Adrenal gland (tissue), 5 donors: Measurements from ENCODE around the gene CFAP97D2.

Experiments
- POLR2A ChIP-seq, 2 donors: fragments of 450-650 bp; IDR thresholded peaks; one replicate each; pipeline ENCODE4 v1.6.1; 2017; ENCODE audit warnings: antibody characterized with exemption in 2 of 2, mild to moderate bottlenecking in 2 of 2, moderate library complexity in 1 of 2
- TF ChIP-seq, protein P1 (sequence below), 6 experiments: fragments of 450-650 bp in 4 of 6; fragments of 200-600 bp in 2 of 6; sonication (generic) in 1 of 6; IDR thresholded peaks; 1 replicate in 5 of 6; 2 replicates in 1 of 6; pipeline versions ENCODE4 v1.5.1 to v1.8.0; 2016 to 2021; ENCODE audit warnings: antibody characterized with exemption in 6 of 6, mild to moderate bottlenecking in 2 of 6, moderate library complexity in 1 of 6
- donor health status: DM: no; HTN: no; CAD: no.

DNA sequence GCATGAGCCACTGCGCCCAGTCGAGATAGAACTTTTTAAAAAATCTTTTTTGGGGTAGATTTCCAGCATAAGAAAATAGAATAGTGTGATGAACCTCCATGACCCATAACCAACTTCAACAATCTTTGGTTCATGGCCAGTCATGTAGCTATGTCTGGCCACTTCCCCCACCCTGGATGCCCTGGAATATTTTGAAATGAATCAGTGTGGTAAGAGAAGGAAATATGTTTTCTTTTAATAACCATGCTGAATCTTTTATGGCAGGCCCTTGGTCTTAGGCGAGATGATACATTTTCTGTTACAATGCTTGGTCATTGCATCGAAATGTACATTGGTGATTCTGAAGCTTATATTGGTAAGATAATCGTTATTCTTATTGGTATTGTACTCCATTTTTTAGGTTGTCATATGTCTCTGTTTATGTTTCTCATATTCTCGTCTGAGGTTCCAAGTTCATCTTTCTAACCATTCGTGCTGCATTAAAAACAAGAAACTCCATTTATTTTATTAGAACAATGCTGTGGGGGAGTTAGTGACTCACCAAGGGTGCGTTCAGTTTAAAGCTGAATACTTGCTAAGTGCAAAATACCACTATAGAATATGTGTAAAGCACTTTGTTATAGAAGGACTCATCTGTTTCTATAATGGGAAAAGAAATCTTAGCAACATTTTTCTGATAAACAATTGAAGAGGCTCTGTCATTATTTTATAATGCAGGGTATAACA is 86.0 kb downstream of the CFAP97D2 start:
- no peak for TF ChIP-seq POLR2A (IDR thresholded peaks at IDR 0.05)
- TF ChIP-seq, protein P1, sequence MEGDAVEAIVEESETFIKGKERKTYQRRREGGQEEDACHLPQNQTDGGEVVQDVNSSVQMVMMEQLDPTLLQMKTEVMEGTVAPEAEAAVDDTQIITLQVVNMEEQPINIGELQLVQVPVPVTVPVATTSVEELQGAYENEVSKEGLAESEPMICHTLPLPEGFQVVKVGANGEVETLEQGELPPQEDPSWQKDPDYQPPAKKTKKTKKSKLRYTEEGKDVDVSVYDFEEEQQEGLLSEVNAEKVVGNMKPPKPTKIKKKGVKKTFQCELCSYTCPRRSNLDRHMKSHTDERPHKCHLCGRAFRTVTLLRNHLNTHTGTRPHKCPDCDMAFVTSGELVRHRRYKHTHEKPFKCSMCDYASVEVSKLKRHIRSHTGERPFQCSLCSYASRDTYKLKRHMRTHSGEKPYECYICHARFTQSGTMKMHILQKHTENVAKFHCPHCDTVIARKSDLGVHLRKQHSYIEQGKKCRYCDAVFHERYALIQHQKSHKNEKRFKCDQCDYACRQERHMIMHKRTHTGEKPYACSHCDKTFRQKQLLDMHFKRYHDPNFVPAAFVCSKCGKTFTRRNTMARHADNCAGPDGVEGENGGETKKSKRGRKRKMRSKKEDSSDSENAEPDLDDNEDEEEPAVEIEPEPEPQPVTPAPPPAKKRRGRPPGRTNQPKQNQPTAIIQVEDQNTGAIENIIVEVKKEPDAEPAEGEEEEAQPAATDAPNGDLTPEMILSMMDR (IDR thresholded peaks at IDR 0.05) = no peak
